ENCODE results near the gene CDC42BPG.

CDC42BPG gene

DNA sequence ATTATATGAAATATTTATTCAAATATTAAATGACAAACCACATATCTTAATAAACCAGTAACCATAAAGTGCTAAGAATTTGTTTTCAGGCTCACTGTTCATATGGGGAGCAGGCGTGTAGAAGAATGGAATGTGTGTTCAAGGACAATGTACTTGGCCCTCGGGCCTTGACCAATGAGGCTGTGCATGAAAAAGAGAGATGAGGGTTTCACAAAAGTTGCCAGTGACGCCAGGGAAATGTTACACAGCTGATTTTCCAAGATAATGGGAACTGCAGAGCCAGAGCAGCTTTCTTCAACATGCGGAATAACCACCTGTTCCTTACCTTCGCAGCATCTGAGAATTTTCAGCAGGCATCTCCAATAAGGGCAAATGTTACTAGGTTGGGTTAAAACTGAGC is 70.3 kb downstream of the CDC42BPG start:
- DNase-seq, result no peak
- peaks cover 78% of the 10 kb centered on the region for H3K36me3 Mint-ChIP-seq
- CTCF ChIA-PET, result interaction anchor here (0.8 to 6.2 kb wide), 5 partner anchors 9 to 85 kb away, joined by 3 to 39 read pairs (median 3); partner anchors contain the start of gene RASGRP2
- peak overlapping the region; percentile 37 for H3K27ac Mint-ChIP-seq
- H3K4me1 Mint-ChIP-seq, result peaks cover 77% of the 10 kb centered on the region
- H3K4me3 Mint-ChIP-seq, result no peak overlapping the region
- H3K9me3 Mint-ChIP-seq, result no peaks in the 10 kb centered on the region
- no peaks in the 10 kb centered on the region for H3K27me3 Mint-ChIP-seq
